Measurements from ENCODE around the gene PTPRN2. TPM values are rescaled to one million over a fixed set of nuclear protein-coding genes. Genes with fewer than 3 reads are reported as not detected.

Gene PTPRN2
- total and polyA plus RNA-seq, 7 donors: 3.2 to 7.1 (median 5.5) TPM

DNA sequence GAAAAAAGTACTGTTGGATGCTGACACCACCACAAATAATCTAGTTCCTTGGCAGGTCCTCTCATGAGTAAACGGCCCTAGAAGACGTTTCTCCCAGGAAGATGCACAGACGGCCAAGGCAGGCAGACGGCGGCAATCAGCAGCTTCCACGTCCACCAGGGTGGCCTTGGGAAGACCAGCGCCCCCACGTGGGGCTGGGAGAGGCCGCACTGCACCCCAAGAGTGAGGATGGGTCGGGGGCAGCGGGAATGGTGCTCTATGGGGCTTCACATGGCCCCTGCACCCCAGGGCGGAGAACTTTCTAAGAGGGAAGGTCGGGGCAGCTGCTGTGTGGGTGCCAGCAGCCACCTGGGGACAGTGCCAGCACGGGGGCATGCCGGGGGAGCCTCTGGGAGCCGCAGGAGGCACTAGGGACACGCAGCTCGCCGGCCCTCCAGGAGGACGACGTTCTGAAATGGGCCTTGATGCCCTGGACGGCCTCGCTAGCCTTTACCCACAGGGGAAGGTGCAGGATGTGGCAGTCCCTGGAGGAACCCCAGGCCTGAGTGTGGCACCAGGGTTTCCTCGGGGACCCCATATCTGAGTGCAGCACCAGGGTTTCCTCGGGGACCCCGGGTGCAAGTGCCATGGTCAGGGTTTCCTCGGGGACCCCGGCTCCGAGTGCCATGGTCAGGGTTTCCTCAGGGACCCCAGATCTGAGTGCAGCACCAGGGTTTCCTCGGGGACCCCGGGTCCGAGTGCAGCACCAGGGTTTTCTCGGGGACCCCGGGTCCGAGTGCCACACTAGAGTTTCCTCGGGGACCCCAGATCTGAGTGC lies 710.9 kb downstream of the PTPRN2 start:
- H3K4me1 ChIP-seq: peaks cover 0 to 4% (median 0%) of the 10 kb centered on the region in 4 donors
- H3K9me3 ChIP-seq: no peaks in the 10 kb centered on the region
- intact Hi-C loops (cut with DNase I): no loop called here
- no peak overlapping the region for H3K27ac ChIP-seq
- DNase-seq: no peak
- H3K27me3 ChIP-seq: peaks cover 0 to 25% (median 3%) of the 10 kb centered on the region in 3 donors
- 75 to 79% methylated on average over 36 of the region's 36 CpGs for WGBS, 2 donors
- TF ChIP-seq, protein P1, sequence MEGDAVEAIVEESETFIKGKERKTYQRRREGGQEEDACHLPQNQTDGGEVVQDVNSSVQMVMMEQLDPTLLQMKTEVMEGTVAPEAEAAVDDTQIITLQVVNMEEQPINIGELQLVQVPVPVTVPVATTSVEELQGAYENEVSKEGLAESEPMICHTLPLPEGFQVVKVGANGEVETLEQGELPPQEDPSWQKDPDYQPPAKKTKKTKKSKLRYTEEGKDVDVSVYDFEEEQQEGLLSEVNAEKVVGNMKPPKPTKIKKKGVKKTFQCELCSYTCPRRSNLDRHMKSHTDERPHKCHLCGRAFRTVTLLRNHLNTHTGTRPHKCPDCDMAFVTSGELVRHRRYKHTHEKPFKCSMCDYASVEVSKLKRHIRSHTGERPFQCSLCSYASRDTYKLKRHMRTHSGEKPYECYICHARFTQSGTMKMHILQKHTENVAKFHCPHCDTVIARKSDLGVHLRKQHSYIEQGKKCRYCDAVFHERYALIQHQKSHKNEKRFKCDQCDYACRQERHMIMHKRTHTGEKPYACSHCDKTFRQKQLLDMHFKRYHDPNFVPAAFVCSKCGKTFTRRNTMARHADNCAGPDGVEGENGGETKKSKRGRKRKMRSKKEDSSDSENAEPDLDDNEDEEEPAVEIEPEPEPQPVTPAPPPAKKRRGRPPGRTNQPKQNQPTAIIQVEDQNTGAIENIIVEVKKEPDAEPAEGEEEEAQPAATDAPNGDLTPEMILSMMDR (IDR thresholded peaks at IDR 0.05): no peak
- TF ChIP-seq EP300 (IDR thresholded peaks at IDR 0.05) (no peak), POLR2AphosphoS5 (IDR thresholded peaks at IDR 0.05) (no peak), POLR2A (IDR thresholded peaks at IDR 0.05) (no peak)
- H3K36me3 ChIP-seq: no peaks in the 10 kb centered on the region
- H3K4me3 ChIP-seq: no peak overlapping the region

DNA sequence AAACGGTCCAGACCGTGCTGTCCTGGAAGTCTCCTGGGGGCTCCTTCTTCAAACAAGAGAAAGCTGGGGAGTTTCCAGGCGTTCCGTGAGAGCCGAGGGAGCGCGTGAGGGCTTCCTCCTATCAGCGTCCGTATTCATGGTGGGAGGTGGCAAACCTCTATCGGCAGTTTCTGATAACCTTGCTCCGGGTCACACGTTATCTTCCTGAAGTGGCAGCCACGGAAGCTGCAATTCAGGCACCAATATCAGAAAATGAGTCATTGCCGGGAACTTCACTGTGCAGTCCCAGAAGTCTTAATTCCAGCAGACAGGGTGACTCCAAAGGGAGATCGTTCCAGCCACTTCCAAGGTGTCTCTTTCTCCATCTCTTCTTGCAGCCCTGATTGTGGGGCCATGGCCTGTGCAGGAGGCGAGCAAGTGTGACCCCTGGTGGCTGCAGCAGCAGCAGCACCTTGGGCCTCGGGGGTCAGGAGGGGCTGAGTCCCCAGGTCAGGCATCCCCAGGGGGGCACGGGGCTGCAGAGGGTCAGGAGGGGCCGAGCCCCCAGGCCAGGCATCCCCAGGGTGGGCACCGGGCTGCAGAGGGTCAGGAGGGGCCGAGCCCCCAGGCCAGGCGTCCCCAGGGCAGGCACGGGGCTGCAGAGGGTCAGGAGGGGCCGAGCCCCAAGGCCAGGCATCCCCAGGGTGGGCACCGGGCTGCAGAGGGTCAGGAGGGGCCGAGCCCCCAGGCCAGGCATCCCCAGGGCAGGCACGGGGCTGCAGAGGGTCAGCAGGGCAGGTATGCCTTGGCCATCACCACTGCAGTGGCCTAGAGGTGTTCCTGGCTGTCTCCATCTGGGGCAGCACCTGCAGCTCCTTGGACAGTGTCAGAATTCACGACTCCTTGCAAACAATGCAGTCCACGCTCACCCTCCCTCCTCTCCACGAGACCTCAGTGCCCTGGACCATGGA lies 712.1 kb downstream of the PTPRN2 start:
- Histone ChIP-seq H3K27ac (no peak overlapping the region), H3K4me3 (no peak overlapping the region), H3K27me3 (peaks cover 0 to 25% (median 3%) of the 10 kb centered on the region in 3 donors), H3K4me1 (peaks cover 0 to 4% (median 0%) of the 10 kb centered on the region in 4 donors), H3K36me3 (no peaks in the 10 kb centered on the region), H3K9me3 (no peaks in the 10 kb centered on the region)
- DNase-seq: no peak
- WGBS, 2 donors: 26 to 32% methylated on average over 30 of the region's 30 CpGs
- TF ChIP-seq, protein P1 (IDR thresholded peaks at IDR 0.05): peak in 2 of 4 experiments; percentile 19 to 33
- TF ChIP-seq POLR2A (IDR thresholded peaks at IDR 0.05) (no peak), EP300 (IDR thresholded peaks at IDR 0.05) (no peak)
- intact Hi-C loops (cut with DNase I): no loop called here

DNA sequence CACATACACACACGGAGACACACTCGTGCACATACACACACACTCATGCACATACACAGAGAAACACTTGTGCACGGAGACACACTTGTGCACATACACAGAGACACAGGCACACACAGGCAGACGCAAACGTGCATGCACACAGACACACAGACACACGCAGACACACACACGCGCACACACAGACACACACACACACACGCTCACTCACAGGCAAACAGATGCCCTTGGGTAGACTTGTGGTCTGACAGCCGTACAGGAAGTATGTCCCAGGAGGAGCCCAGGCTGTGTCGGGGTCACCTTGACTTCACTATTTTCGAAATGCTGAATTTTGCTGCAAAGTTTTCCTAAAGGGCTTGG lies 712.8 kb downstream of the PTPRN2 start:
- Histone ChIP-seq H3K27ac (no peak overlapping the region), H3K27me3 (peaks cover 0 to 25% (median 3%) of the 10 kb centered on the region in 3 donors), H3K36me3 (no peaks in the 10 kb centered on the region), H3K4me3 (no peak overlapping the region), H3K4me1 (peaks cover 0 to 4% (median 0%) of the 10 kb centered on the region in 4 donors), H3K9me3 (no peaks in the 10 kb centered on the region)
- no peak for DNase-seq
- WGBS, 2 donors: 65 to 73% methylated on average over 12 of the region's 12 CpGs
- TF ChIP-seq, protein P1 (IDR thresholded peaks at IDR 0.05): no peak
- TF ChIP-seq POLR2A (IDR thresholded peaks at IDR 0.05): no peak
- no peak for TF ChIP-seq POLR2AphosphoS5 (IDR thresholded peaks at IDR 0.05)
- TF ChIP-seq EP300 (IDR thresholded peaks at IDR 0.05): no peak
- intact Hi-C loops (cut with DNase I): no loop called here

DNA sequence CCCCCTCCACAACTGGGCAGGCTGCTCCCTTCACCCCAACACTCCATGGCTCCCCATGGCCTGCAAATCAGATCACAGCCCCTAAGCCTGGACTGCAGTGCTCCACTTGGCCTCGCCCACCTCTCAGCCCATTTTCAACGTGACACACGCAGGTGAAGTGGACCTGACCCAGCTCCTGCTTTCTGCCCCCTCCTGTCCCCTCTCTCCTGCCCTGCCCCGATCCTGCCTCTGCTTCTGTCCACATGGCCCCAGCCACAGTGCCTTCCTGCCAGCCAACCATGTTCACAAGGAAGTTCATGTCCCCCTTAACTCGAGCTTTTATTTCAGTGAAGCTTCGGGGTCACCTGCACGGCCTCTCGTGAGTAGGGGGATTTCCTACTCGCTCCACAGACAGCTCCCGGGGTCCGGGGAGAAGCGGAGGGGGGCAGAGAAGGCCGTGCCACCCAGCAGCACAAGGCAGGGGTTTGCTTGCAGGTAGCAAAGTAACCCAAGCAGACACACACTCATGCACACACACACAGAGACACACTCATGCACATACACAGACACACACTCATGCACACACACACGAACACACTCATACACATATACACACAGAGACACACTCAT lies 713.3 kb downstream of the PTPRN2 start:
- Histone ChIP-seq H3K36me3 (no peaks in the 10 kb centered on the region), H3K4me3 (no peak overlapping the region), H3K9me3 (peaks cover 0 to 5% (median 0%) of the 10 kb centered on the region in 4 donors), H3K27ac (no peak overlapping the region), H3K4me1 (peaks cover 0 to 4% (median 0%) of the 10 kb centered on the region in 4 donors), H3K27me3 (peaks cover 0 to 25% (median 3%) of the 10 kb centered on the region in 3 donors)
- intact Hi-C loops (cut with DNase I): no loop called here
- TF ChIP-seq, protein P1 (IDR thresholded peaks at IDR 0.05): no peak
- no peak for TF ChIP-seq EP300 (IDR thresholded peaks at IDR 0.05)
- no peak for TF ChIP-seq POLR2AphosphoS5 (IDR thresholded peaks at IDR 0.05)
- no peak for TF ChIP-seq POLR2A (IDR thresholded peaks at IDR 0.05)
- no peak for DNase-seq
- 86 to 88% methylated on average over 14 of the region's 14 CpGs for WGBS, 2 donors

All from sigmoid colon (tissue), 7 donors.